Stomach (tissue), 9 donors: Measurements from ENCODE around the gene TRIO. TPM values are rescaled to one million over a fixed set of nuclear protein-coding genes. Genes with fewer than 3 reads are reported as not detected.
A peak's percentile ranks its signal among the peaks of the same experiment; 100 is the strongest.

Experiments
- DNase-seq, 2 donors: peaks; one replicate each; pipeline versions ENCODE4 v3.0.0 to v3.0.0-alpha.2; 2013 to 2019
- H3K27ac ChIP-seq, 5 donors: fragments of 200-600 bp in 4 of 5; sonication (generic) in 4 of 5; one replicate each; pipeline ENCODE4 v1.5.1; 2013 to 2019; ENCODE audit warnings: mild to moderate bottlenecking in 1 of 5, moderate library complexity in 1 of 5
- H3K27me3 ChIP-seq, 3 donors: fragments of 200-600 bp; sonication (generic); one replicate each; pipeline ENCODE4 v1.5.1; 2017 to 2019; ENCODE audit warnings: mixed run types in 1 of 3
- H3K36me3 ChIP-seq, 4 donors: fragments of 200-600 bp; sonication (generic); 1 replicate in 3 of 4; 2 replicates in 1 of 4; pipeline ENCODE4 v1.5.1; 2016 to 2019
- H3K4me1 ChIP-seq, 4 donors: fragments of 200-600 bp; sonication (generic); one replicate each; pipeline ENCODE4 v1.5.1; 2016 to 2019
- H3K4me3 ChIP-seq, 4 donors: fragments of 200-600 bp; sonication (generic) in 3 of 4; one replicate each; pipeline ENCODE4 v1.5.1; 2016 to 2019; ENCODE audit warnings: mild to moderate bottlenecking in 1 of 4
- H3K9me3 ChIP-seq, 4 donors: fragments of 200-600 bp; sonication (generic); one replicate each; pipeline ENCODE4 v1.5.1; 2016 to 2019
- EP300 ChIP-seq: sonication (generic); formaldehyde crosslinking; IDR thresholded peaks from one replicate; pipeline ENCODE4 v1.6.1; 2017; ENCODE audit warnings: antibody characterized with exemption
- POLR2A ChIP-seq, 4 donors: fragments of 450-650 bp; IDR thresholded peaks; one replicate each; pipeline ENCODE4 v1.6.1; 2016; ENCODE audit warnings: antibody characterized with exemption in 4 of 4, control low read depth in 2 of 4, mild to moderate bottlenecking in 1 of 4, moderate library complexity in 1 of 4
- POLR2AphosphoS5 ChIP-seq, 3 donors: sonication (generic); formaldehyde crosslinking; IDR thresholded peaks; one replicate each; pipeline ENCODE4 v1.6.1; 2016; ENCODE audit warnings: antibody characterized with exemption in 3 of 3
- WGBS, 5 donors: extraction: QIAGEN DNeasy Blood & Tissue Kit in 3 of 5; methylation state at CpG; one replicate each; pipeline versions ENCODE4 v1.1.5 to v1.1.7; 2013 to 2018; 5-methylcytosine and 5-hydroxymethylcytosine counted together
- intact Hi-C: fragments of 100-400 bp; cut with DNase I; formaldehyde crosslinking; loops from one replicate; pipeline ENCODE4 v1.15.1; 2023; ENCODE audit warnings: low total_unique reads
- polyA plus RNA-seq, 3 donors: library from polyadenylated mRNA; stranded (reverse); fragments of 200-250 nt; gene quantifications; one replicate each; pipeline ENCODE4 v1.2.3, GENCODE V29; 2013
- total RNA-seq, 5 donors: library from RNA; depleted of rRNA; stranded (reverse); fragments of >200 nt; gene quantifications; one replicate each; pipeline versions ENCODE4 v1.1.0 to v1.2.3, GENCODE V29; 2014 to 2016
- TF ChIP-seq, protein P1 (sequence below), 7 experiments: fragments of 450-650 bp in 4 of 7; fragments of 200-600 bp in 3 of 7; sonication (generic) in 3 of 7; IDR thresholded peaks; one replicate each; pipeline ENCODE4 v1.5.1; 2016 to 2019; ENCODE audit warnings: antibody characterized with exemption in 7 of 7, control low read depth in 2 of 7, mild to moderate bottlenecking in 1 of 7
- donor health status: healthy with polysubstance abuse.
- donor health status: Bipolar disorder and iron deficiency.
- donor health status: healthy.

Gene TRIO
- total and polyA plus RNA-seq, 8 donors = 9.9 to 558 (median 127) TPM

DNA sequence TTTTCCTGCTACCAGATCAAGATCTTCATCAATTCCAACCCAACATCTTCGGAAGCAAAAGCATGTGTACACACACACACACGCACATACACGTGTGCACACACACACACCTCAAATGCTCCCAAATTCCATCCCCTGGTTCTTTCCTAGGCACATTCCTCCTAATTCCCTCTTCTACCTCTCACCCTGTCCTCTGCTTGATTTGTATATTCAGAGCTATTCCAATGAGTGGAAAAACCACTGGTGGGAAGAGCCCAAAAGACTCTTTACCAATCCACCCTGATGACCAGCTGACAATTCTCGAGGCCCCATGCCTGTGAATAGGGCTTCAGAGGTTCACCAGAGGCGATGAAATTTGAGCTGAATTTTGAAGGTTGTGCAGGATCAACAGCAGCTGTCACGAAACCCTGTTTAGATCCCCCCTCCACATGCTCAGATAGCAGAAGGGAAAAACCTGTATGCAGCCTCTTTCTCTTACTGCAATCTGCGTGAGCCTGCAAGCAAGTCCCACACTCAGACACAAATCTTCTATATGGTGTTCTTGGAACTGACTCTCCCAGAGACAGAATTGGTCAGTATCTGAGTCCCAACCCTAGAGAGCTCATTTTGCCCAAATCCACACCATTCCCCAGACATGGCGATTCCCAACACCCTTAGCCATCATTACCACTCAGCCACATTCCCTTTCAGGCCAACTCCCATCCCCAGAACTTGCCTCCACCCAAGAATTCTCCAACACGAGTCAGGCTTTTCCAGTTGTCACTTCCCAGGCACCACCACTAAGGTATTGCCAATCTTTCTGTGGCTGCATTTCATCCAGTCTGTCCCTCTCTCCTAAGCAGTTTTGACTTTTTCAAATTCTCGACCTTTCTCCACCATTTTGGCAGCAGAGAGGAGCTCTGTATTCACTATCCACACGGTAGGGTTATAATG, 4.3 kb upstream of the TRIO start:
- intact Hi-C loops = no loop called here
- H3K27me3 ChIP-seq = no peaks in the 10 kb centered on the region
- H3K4me1 ChIP-seq = peaks cover 0 to 11% (median 5%) of the 10 kb centered on the region in 4 donors
- H3K9me3 ChIP-seq = no peaks in the 10 kb centered on the region
- no peak for DNase-seq
- no peaks in the 10 kb centered on the region for H3K36me3 ChIP-seq
- no peak for TF ChIP-seq EP300
- TF ChIP-seq POLR2A (IDR thresholded peaks at IDR 0.05) = no peak
- TF ChIP-seq, protein P1, sequence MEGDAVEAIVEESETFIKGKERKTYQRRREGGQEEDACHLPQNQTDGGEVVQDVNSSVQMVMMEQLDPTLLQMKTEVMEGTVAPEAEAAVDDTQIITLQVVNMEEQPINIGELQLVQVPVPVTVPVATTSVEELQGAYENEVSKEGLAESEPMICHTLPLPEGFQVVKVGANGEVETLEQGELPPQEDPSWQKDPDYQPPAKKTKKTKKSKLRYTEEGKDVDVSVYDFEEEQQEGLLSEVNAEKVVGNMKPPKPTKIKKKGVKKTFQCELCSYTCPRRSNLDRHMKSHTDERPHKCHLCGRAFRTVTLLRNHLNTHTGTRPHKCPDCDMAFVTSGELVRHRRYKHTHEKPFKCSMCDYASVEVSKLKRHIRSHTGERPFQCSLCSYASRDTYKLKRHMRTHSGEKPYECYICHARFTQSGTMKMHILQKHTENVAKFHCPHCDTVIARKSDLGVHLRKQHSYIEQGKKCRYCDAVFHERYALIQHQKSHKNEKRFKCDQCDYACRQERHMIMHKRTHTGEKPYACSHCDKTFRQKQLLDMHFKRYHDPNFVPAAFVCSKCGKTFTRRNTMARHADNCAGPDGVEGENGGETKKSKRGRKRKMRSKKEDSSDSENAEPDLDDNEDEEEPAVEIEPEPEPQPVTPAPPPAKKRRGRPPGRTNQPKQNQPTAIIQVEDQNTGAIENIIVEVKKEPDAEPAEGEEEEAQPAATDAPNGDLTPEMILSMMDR (IDR thresholded peaks at IDR 0.05) = no peak
- TF ChIP-seq POLR2AphosphoS5 (IDR thresholded peaks at IDR 0.05) = no peak
- no peak overlapping the region for H3K4me3 ChIP-seq
- no peak overlapping the region for H3K27ac ChIP-seq
- 82 to 87% (median 83%) methylated on average over 11 of the region's 11 CpGs for WGBS, 5 donors

- 77 to 86% (median 82%) methylated on average over 3 of the region's 3 CpGs for WGBS, 5 donors
- no peaks in the 10 kb centered on the region for H3K9me3 ChIP-seq
- H3K27me3 ChIP-seq = peaks cover 0 to 3% (median 0%) of the 10 kb centered on the region in 3 donors
- no peaks in the 10 kb centered on the region for H3K36me3 ChIP-seq
- intact Hi-C loops = loop anchor here (10.0 kb wide), 1 partner anchor 73 kb away; no protein-coding TSS in a partner anchor
- H3K4me1 ChIP-seq = peaks cover 5 to 28% (median 24%) of the 10 kb centered on the region in 4 donors
- TF ChIP-seq POLR2A (IDR thresholded peaks at IDR 0.05) (no peak), EP300 (no peak), POLR2AphosphoS5 (IDR thresholded peaks at IDR 0.05) (no peak)
- TF ChIP-seq, protein P1 (IDR thresholded peaks at IDR 0.05) = no peak
- peak overlapping the region in 2 of 5 donors; percentile 97 to 99 for H3K27ac ChIP-seq
- no peak for DNase-seq
- no peak overlapping the region for H3K4me3 ChIP-seq
Measured at GRCh38 chr5:14141764-14142163, 1.4 kb upstream of the TRIO start.

GRCh38 chr5:14142202-14142826, 828 bp upstream of the TRIO start:
- Histone ChIP-seq H3K9me3 (no peaks in the 10 kb centered on the region), H3K36me3 (no peaks in the 10 kb centered on the region), H3K27ac (peak overlapping the region; percentile 88 to 99 (median 97)), H3K4me1 (peaks cover 8 to 34% (median 27%) of the 10 kb centered on the region in 4 donors), H3K4me3 (peak overlapping the region; percentile 67 to 92 (median 78)), H3K27me3 (peaks cover 0 to 3% (median 0%) of the 10 kb centered on the region in 3 donors)
- 9 to 16% (median 11%) methylated on average over 17 to 19 of the region's 19 CpGs for WGBS, 5 donors
- TF ChIP-seq EP300 (no peak), POLR2A (IDR thresholded peaks at IDR 0.05) (no peak), POLR2AphosphoS5 (IDR thresholded peaks at IDR 0.05) (no peak)
- TF ChIP-seq, protein P1 (IDR thresholded peaks at IDR 0.05) = no peak
- no peak for DNase-seq
- intact Hi-C loops = loop anchor here (10.0 kb wide), 1 partner anchor 72 kb away; no protein-coding TSS in a partner anchor

- Histone ChIP-seq H3K9me3 (no peaks in the 10 kb centered on the region), H3K4me1 (peaks cover 17 to 46% (median 35%) of the 10 kb centered on the region in 4 donors), H3K4me3 (peak overlapping the region; percentile 77 to 92 (median 88)), H3K27me3 (peaks cover 0 to 3% (median 0%) of the 10 kb centered on the region in 3 donors), H3K36me3 (no peaks in the 10 kb centered on the region), H3K27ac (peak overlapping the region; percentile 91 to 99 (median 97))
- TF ChIP-seq POLR2AphosphoS5 (IDR thresholded peaks at IDR 0.05) = no peak
- TF ChIP-seq EP300 = no peak
- no peak for TF ChIP-seq POLR2A (IDR thresholded peaks at IDR 0.05)
- TF ChIP-seq, protein P1 (IDR thresholded peaks at IDR 0.05) = no peak
- WGBS, 5 donors = 0 to 1% (median 0%) methylated on average over 5 to 58 of the region's 59 CpGs; no CpG with 5 or more reads in 2 of the 5 donors
- DNase-seq = no peak
- intact Hi-C loops = loop anchor here (10.0 kb wide), 1 partner anchor 71 kb away; no protein-coding TSS in a partner anchor
Measured at GRCh38 chr5:14143546-14143840, 351 bp downstream of the TRIO start.
